NOMO-1 treated with DMSO at 0.1 percent for 48 hours (cell line): ENCODE measurements around the gene PRPF31.
A peak's percentile ranks its signal among the peaks of the same experiment; 100 is the strongest.

Source experiments
- DNase-seq: peaks from one replicate; lab custom pipeline; 2025; ENCODE audit not compliant: unreplicated experiment; lab: John Stamatoyannopoulos, UW

The PRPF31 gene

DNA sequence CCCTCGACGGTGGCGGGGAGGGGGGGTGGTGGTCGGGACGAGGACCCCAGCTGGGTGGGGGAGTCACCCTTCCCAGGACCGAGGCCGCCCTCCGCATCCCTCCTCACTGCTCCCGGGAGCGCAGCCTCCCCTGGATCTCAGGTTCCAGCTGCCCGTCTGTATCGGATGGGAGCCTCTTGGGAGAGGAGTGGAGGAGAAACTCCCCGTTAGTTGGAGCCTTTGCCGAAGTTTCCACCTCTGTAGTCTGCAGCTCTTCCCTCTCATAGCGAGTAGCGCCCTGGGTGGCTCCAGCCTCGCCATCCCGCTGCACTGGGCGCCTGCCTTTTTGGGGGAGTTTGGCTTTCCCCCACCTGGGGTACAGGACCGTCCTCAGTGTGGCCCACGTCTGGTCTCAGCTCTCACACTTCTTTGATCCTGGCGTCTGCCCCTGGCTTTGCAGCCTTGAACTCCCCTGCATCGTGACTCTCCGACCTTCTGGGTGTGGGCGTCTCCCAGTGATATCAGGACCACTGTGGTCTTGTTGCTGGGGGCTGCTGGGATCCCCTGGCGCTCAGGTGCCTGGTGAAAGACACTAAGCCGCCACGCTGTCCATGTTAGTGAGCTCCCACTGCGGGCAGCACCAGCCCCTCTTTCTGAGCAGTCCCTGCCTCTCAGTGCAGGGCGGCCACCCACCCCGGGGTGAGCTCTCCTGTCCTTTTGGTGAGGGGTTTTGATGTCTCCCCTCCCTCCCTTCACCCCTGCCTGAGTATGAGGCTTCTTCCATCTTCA, 23.1 kb downstream of the PRPF31 start:
- no peak for DNase-seq

DNA sequence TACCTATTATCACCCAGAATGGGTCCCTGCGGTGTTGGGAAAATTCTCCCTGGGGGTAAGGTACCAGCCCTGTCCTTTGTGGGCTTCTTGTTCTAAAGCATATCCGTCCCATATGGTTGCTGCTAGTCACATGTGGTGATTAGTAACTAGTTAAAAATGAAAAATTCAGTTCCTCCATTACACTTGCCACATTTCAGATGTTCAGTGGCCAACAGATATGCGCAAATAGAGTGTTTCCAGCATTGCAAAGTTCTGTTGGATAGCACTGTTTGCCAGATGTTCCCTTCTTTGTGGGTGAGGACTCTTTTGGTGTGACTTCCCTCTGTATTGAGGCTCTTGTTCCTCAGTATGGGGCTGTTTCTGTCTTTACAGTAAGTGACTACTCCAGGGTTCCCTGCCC, 25.8 kb downstream of the PRPF31 start:
- no peak for DNase-seq

DNA sequence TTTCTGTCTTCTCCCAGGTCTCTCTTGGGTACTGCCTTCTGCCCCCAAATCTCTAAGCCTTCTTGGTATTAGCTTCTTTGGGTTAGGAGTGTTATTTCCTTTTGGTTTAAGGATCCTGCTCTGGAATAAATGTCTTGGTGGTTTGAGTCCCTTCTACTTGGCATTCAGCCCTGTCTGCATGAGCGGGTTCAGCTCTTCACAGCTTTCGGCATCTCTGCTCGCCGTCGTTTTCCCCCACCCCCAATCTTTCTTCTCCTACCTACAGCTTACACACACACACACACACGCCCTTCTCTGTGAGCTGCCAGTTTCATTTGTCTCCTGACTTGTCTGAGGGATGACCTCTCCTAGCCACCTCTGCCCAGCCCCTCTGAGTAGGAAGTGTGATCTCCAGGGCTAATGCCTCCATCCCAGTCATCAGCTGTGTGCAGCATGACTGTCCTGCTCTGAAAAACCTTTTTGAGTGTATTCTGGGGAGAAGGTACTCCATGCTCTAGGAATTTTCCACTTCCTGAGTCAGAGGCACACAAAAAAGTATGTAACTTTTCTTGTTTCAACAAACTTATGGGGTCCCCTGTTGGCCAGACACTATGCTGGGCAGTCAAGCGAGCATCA, 26.7 kb downstream of the PRPF31 start:
- no peak for DNase-seq

DNA sequence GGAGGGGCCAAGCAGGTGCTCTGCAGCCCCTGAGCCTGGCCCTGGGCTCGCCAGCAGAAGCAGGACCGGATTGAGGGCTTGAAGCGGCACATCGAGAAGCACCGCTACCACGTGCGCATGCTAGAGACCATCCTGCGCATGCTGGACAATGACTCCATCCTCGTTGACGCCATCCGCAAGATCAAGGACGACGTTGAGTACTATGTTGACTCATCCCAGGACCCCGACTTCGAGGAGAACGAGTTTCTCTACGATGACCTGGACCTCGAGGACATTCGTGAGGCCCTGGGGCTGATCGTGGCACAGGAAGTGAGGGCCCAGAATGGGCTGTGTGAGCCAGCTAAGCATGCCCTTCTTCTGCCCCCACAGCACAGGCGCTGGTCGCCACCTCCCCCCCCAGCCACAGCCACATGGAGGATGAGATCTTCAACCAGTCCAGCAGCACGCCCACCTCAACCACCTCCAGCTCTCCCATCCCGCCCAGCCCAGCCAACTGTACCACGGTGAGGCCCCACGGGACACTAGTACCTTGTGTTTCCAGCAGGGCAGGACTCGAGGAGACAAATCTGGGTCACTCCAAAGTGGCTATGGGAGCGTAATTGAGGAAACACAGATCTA, 30.1 kb downstream of the PRPF31 start:
- no peak for DNase-seq

DNA sequence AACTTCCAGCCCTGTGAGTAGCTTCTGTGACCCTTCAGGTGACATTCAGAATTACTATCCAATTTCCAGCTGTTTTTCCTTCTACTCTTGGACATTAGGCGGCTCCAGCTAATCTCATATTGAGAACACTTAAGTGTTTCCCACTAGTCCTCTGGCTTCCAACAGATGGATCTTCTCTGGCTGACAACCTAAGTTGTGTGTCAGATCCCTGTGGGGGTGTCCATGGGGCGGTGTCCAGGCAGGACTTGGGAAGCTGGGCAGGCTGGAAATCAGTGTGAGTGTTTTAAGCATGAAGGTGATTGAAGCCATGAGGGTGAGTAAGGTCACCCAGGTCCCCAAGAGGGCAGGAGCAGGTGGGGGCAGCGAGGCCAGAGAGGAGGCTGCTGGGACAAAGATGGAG, 32.1 kb downstream of the PRPF31 start:
- DNase-seq: no peak

DNA sequence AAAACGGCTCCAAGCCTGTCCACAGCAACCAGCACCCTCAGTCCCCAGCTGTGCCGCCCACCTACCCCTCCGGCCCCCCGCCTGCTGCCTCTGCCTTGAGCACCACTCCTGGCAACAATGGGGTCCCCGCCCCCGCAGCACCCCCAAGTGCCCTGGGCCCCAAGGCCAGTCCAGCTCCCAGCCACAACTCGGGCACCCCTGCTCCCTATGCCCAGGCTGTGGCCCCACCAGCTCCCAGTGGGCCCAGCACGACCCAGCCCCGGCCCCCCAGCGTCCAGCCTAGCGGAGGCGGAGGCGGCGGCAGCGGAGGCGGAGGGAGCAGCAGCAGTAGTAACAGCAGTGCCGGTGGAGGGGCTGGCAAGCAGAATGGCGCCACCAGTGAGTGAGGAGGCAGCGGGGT, 32.6 kb downstream of the PRPF31 start:
- no peak for DNase-seq

DNA sequence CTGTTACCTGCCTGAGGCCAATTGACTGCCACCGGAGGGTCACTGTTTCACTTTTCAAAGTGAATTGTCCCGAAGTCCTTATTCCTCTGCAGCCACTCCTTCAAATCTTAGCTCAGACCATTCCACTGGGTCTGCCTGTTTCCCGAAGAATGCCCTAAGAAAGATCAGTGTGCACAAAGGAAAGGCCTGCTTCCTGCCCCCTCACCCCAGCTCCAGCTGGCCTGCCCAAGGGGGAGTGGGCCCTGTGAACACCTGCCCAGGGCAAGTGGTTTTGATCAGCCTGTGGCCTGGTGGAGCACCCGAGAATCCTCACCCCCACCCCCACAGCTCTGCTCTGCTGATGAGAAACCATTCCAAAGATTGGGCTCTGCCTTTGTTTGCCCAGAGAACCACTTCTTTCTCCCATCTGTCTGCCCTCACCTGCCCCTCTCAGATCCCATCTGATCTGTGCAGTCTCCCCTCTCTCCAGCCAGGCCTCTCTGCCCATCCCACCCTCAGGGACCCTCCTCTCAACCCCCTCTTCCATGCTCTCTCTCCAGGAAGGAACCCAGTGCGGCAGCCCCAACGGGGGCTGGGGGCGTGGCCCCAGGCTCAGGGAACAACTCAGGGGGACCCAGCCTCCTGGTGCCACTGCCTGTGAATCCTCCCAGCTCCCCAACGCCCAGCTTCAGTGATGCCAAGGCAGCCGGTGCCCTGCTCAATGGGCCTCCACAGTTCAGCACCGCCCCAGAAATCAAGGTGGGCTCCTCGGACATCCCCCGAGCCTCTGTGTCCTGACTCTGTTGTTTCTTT, 33.7 kb downstream of the PRPF31 start:
- no peak for DNase-seq

DNA sequence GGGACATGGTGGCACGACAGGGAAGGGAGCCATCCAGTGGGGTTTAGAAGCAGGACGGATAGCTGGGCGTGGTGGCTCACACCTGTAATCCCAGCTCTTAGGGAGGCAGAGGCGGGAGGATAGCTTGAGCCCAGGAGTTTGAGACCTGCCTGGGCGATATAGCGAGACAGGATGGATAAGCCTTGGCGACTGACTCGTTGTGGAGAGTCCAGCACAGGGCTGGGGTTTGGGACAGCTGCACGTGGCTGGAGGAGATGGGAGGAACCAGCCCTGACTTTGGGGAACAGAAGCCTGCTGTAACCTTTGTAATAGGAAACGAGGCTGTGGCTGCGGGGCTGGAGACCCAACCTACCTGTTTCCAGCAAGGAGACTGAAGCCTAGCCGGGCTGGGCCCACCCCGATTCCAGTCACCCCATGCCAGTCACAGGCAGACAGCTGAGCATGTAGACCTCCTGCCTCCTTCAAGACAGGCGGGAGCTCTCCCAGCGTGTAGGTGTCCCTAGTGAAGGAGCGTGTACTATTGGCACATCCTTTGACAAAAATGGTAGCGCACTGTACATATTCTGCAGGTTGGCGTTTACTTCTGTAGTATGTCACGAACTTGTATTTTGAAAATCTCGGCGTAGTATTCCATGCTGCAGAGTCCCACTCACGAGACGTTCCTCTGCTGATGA, 35.9 kb downstream of the PRPF31 start:
- no peak for DNase-seq

DNA sequence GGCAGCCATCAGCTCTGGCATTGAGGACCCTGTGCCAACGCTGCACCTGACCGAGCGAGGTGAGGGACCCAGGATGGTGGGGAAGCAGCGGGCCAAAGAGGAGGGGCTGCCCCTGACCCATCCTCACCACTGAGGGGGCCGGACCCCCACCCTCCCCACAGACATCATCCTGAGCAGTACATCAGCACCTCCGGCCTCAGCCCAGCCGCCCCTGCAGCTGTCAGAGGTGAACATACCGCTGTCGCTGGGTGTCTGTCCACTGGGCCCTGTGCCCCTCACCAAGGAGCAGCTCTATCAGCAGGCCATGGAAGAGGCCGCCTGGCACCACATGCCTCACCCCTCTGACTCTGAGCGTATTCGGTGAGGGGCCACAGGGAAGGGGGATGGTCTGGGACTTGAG, 36.7 kb downstream of the PRPF31 start:
- DNase-seq: no peak

DNA sequence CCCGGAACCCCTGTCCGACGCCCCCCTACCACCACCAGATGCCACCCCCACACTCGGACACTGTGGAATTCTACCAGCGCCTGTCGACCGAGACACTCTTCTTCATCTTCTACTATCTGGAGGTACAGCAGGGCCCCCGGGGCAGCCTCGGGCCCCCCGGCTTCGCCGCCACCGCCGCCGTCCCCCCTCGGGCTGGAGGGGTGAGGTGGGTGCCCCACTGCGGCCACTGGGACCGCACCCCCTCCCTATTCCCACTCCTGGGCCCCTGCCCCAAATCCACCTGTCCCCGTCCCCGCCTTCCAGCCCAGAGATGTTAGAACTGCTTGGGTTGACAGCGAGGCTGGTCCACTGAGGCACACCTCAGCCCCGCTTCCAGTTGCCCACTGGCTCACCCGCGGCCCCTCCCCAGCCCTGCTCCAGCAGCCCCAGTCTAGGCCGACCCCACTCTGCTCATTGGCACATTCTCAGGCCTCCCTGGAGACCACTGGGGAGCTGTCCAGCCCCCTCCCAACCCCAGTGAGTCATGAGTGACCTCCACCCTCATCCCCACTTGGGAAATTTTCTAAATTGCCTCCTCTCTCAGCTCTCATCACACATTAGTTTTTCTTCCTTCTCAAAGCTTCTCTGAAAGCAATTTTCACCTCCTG, 37.4 kb downstream of the PRPF31 start:
- no peak for DNase-seq

DNA sequence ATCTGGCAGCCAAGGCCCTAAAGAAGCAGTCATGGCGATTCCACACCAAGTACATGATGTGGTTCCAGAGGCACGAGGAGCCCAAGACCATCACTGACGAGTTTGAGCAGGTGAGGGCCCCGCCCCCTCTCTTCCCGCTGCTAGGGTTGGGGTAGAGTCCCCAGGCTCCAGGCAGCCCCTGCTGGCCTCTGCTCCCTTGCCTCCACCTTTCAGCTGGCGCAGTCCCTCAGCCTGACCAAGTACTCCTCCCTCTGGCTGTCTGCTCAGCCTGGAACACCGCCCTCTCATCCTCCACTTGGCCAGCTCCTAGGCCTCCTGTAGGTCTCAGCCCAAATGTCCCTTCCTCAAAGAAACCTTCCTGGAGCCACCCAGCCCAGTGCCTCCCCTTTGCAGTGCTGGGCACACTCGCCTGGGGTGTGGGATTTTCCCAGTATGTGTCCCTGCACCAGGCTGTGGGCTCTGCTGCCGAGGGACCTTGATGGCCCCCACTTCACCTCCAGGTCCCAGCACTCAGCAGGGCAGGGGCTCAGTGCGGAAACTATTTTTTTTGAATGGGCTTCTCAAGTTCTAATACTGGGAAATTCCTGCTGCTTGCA, 38.3 kb downstream of the PRPF31 start:
- no peak for DNase-seq

DNA sequence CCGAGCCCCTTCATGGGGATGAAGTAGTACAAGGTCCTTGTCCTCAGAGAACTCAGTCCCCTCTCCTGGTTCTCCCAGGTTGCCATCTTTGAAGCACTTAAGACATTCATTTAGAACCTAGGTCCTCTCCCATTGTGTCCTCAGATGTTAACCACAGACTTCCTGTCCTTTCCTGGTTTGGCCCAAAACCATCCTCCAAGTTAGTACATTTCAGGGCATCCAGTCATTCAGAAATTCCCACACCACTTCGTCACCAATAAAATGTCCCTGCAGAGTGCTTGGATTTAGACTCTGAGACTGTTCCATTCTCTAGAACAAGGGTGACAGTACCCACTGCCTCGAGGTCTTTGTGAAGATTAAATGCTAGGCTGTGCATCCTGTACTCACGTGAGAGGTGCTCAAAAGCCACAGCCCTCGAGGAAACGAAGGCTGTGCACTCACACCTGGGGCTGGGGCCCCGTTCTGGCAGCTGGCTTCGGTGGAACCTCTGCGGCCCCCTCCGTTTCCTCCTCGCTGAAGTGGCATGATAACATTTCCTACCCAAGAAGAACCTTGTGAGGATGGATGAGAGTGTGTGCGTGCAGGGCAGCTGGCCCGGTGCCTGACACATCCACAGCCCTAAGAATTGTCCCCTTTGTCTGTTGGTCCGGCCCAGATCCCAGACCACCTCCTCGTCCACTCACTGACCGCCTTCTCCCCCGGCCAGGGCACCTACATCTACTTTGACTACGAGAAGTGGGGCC, 39.2 kb downstream of the PRPF31 start:
- DNase-seq: no peak

DNA sequence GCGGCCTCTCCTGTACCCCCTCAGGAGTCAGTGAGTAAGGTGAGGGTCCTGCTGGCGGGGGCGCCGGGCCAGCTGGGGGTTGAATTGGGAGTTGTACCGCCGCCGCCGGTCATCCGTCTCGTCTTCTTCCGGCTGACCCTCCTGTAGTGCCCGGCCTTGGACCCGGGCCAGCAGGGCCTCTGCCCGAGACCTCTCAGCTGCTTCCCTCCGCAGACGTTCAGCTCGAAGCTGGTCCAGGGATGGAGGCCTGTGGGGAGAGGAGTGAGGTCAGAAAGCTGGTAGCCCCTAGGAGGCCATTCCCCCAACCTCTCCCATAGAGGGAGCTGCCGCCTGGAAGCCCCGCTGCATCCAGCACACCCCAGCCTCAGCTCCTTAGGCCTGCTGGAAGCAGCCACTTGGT, 40.1 kb downstream of the PRPF31 start:
- no peak for DNase-seq

DNA sequence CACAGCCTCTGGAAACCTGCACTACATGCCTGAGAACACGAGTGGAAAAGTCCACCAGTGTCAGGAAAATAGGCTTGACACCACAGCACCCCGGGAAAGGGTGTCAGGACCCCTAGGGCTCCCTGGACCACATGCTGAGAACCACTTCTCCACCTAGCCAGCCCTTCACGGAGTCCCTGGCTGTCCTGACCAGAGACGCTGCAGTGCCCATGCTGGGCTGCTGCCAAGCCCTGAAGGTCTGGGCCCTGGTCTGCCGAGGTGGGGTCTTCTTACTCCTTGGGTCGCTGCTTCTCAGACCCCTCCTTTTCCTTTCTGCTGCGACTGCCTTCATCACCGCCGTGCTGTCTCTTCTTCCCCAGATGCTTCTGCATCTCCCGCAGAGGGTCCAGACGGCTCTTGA, 40.9 kb downstream of the PRPF31 start:
- DNase-seq: no peak

DNA sequence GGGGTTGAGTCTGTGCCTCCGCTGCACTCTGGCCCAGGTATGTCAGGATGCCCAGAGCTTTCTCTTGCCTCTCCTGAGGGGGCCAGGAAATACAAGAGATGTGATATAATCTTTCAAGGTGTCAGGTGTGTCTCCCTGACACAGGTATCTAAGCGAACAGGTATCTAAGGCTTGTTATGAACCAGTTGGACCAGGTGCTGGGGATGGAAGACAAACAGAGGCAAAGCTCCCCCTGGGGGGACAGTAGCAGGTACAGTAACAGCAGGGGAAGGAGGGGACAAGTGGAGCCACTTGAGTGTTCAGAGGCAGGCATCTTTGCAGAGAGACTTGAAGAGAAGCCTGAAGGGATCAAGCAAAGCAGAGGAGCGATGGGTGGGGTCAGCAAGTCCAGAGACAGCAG, 41.4 kb downstream of the PRPF31 start:
- DNase-seq: no peak

DNA sequence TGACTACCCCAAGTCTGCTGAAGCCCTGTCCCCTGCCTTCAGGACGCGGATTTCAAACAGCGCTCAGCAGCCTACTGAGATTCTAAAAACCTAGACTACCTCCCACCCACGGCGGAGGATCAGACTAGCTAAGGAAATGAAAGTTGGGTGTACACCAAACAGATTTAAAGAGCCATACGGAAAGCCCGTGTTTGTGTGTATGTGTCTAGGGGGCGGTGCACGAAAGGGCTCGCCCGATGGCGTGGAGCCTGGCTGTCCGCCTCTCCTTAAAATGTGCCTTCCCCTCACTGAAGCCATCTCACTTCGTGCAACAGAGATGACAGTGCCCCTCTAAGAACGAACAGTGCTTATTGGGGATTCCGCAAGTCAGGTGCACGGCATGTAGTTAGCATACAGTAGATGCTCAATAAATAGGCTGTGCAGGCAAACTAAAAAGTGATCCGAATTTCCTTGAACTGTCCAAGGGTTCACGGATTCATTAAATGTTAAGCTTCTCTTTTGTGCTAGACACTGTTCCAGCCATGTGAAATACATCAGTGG, 43.3 kb downstream of the PRPF31 start:
- peak; percentile 47 for DNase-seq

DNA sequence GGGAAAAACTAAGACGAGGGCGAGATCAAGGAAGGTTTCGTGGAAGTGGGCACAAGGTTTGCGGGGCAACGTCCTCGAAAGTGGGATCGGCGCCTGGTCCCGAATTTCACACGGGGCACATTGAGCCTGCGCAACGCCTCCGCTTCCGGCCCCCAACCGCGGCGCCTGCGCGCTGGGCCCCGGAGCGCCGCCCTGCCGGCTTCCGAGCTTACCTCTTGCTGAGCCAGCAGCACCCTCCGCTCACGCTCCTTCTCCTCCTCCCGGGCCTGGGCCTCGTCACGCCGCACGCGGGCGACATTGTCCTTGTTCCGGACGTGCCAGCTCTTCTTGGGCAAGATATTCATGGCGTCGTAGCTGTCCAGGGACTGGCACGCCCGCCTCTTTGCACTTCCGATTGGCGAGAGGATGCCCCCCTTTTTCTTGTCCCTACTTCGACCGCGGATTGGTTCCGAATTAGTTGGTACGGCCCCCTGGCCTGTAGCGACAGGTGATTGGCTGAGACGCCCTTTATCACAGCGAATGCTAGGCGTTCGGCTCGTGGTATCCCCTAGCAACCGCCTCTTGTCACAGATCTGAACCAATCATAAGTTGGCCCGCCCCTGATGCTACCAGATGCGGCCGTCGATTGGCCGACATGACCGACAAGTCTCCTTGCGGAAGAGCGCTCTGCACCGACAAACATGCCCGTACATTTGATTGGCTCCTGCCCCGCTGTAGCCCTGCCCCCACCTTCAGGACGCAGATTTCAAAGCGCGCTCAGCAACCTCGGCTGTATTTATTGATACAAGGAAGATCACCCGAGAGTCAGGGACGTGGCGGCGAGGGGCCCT, 44.0 kb downstream of the PRPF31 start, which contains the start of gene LENG1:
Gene LENG1, minus strand, starts transcription at position 370 of the 830 bp plus-strand sequence. Its CDS starts 26 bp downstream, at position 344.
- DNase-seq: peak; percentile 100

DNA sequence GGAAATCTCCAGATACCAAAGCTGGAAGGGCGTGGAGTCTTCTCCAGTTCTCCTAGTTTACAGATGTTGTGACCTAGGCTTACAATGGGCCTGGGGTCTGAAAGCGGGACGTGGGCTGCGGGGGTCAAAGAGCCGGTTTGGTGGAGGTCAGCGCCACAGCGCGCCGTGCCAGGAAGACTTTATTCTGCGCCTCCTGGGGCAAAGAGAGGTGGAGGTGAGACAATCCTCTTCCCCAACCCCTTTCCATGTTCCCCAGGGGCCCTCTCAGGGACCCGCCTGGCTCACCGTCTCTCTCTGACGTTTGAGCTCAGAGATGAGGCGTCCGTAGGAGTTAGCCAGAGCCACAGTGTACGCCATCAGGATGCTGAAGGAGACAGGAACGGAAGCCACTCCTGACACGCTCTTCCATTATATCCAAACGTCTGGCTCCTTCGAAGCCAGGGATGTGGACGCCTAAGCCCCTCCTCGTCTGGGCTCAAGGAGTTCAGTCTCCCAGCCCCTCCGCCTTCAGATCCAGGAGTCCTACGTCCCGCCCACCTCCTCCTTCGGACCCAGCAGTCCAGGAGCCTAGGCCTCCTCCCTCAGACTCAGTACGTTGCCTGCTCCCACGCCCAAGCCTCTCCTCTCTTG, 44.7 kb downstream of the PRPF31 start:
- DNase-seq: no peak
